Lower leg skin (tissue), 3 donors: Measurements from ENCODE around the gene GALNT7.

Experiments used
- POLR2A ChIP-seq, 2 donors: fragments of 450-650 bp; IDR thresholded peaks; one replicate each; pipeline ENCODE4 v1.6.1; 2016 to 2017; ENCODE audit warnings: antibody characterized with exemption in 2 of 2, mild to moderate bottlenecking in 1 of 2, moderate library complexity in 1 of 2
- TF ChIP-seq, protein P1 (sequence below), 3 donors: fragments of 450-650 bp; IDR thresholded peaks; one replicate each; pipeline ENCODE4 v1.5.1; 2016; ENCODE audit warnings: antibody characterized with exemption in 3 of 3, mild to moderate bottlenecking in 3 of 3, moderate library complexity in 2 of 3

DNA sequence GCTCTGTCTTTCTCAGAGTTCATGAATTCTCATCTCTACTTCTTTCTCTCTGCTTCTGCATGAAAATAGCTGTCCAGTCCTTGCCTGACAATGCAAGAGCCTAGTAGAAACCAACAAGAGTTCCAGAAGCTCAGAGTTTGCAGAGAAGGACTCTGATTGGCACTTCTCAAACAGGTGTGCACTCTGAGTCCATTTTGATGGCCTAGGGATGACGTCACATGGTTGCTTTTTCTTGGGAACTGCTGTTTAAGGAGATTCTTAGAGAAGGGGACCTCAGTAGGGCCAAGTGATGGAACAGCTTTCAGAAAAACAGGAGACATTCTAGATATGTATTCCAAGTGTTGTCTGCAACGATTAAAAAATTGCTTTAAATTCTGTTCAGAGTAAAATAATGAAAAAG is 108.7 kb downstream of the GALNT7 start:
- TF ChIP-seq, protein P1, sequence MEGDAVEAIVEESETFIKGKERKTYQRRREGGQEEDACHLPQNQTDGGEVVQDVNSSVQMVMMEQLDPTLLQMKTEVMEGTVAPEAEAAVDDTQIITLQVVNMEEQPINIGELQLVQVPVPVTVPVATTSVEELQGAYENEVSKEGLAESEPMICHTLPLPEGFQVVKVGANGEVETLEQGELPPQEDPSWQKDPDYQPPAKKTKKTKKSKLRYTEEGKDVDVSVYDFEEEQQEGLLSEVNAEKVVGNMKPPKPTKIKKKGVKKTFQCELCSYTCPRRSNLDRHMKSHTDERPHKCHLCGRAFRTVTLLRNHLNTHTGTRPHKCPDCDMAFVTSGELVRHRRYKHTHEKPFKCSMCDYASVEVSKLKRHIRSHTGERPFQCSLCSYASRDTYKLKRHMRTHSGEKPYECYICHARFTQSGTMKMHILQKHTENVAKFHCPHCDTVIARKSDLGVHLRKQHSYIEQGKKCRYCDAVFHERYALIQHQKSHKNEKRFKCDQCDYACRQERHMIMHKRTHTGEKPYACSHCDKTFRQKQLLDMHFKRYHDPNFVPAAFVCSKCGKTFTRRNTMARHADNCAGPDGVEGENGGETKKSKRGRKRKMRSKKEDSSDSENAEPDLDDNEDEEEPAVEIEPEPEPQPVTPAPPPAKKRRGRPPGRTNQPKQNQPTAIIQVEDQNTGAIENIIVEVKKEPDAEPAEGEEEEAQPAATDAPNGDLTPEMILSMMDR (IDR thresholded peaks at IDR 0.05): no peak
- no peak for TF ChIP-seq POLR2A (IDR thresholded peaks at IDR 0.05)
